Measurements from ENCODE around the gene SUN5. TPM values are rescaled to one million over a fixed set of nuclear protein-coding genes. Genes with fewer than 3 reads are reported as not detected.
"Not testable (repeated sequence)": the region's sequence is repeated elsewhere in the genome, so short reads cannot be mapped to it uniquely, and the experiment has no call there.

The SUN5 gene
- total RNA-seq, 1 donor, result not detected

- H3K4me3 ChIP-seq (ENCODE audit: insufficient read depth, low read length), result no peak overlapping the region
- no peaks in the 10 kb centered on the region for H3K9me3 ChIP-seq (ENCODE audit: low read depth, low read length)
- no peak for DNase-seq (ENCODE audit: insufficient read length, low spot score, missing footprints)
- H2AFZ ChIP-seq (ENCODE audit: low read length), result no peak overlapping the region
- H3K27ac ChIP-seq (ENCODE audit: low read depth, low read length), result no peak overlapping the region
- no peaks in the 10 kb centered on the region for H3K79me2 ChIP-seq (ENCODE audit: insufficient read depth, low read length)
- no peak for TF ChIP-seq CTCF (IDR thresholded peaks at IDR 0.05; ENCODE audit: extremely low read depth, low read depth, low read length)
- H3K36me3 ChIP-seq (ENCODE audit: insufficient read depth, low read length), result no peaks in the 10 kb centered on the region
- no peaks in the 10 kb centered on the region for H3K4me1 ChIP-seq (ENCODE audit: insufficient read depth, low read length)
- no peaks in the 10 kb centered on the region for H3K27me3 ChIP-seq (ENCODE audit: insufficient read depth, low read length)
- H3K4me2 ChIP-seq (ENCODE audit: insufficient read depth, low read length), result no peak overlapping the region
- H4K20me1 ChIP-seq (ENCODE audit: insufficient read depth, low read length), result no peaks in the 10 kb centered on the region
Observed at GRCh38 chr20:32975698-32976674, 28.2 kb downstream of the SUN5 start.

GRCh38 chr20:32975121-32975520, 29.1 kb downstream of the SUN5 start:
- not testable (repeated sequence) for H3K4me2 ChIP-seq (ENCODE audit: insufficient read depth, low read length); H3K4me1 ChIP-seq (ENCODE audit: insufficient read depth, low read length); H3K27me3 ChIP-seq (ENCODE audit: insufficient read depth, low read length); H3K27ac ChIP-seq (ENCODE audit: low read depth, low read length); H4K20me1 ChIP-seq (ENCODE audit: insufficient read depth, low read length); DNase-seq (ENCODE audit: insufficient read length, low spot score, missing footprints); H3K79me2 ChIP-seq (ENCODE audit: insufficient read depth, low read length); H3K4me3 ChIP-seq (ENCODE audit: insufficient read depth, low read length); H3K36me3 ChIP-seq (ENCODE audit: insufficient read depth, low read length); H2AFZ ChIP-seq (ENCODE audit: low read length); H3K9me3 ChIP-seq (ENCODE audit: low read depth, low read length)

- not testable (repeated sequence) for H3K4me1 ChIP-seq (ENCODE audit: insufficient read depth, low read length); H3K9me3 ChIP-seq (ENCODE audit: low read depth, low read length); H3K79me2 ChIP-seq (ENCODE audit: insufficient read depth, low read length); H3K4me3 ChIP-seq (ENCODE audit: insufficient read depth, low read length); H3K36me3 ChIP-seq (ENCODE audit: insufficient read depth, low read length); H3K27me3 ChIP-seq (ENCODE audit: insufficient read depth, low read length); H2AFZ ChIP-seq (ENCODE audit: low read length); H3K27ac ChIP-seq (ENCODE audit: low read depth, low read length); H3K4me2 ChIP-seq (ENCODE audit: insufficient read depth, low read length); DNase-seq (ENCODE audit: insufficient read length, low spot score, missing footprints); H4K20me1 ChIP-seq (ENCODE audit: insufficient read depth, low read length)
Observed at GRCh38 chr20:32974204-32975064, 29.8 kb downstream of the SUN5 start.

- Histone ChIP-seq H3K27ac (ENCODE audit: low read depth, low read length) (no peak overlapping the region), H3K4me1 (ENCODE audit: insufficient read depth, low read length) (peaks cover 5% of the 10 kb centered on the region), H3K27me3 (ENCODE audit: insufficient read depth, low read length) (no peaks in the 10 kb centered on the region), H3K79me2 (ENCODE audit: insufficient read depth, low read length) (no peaks in the 10 kb centered on the region), H3K4me3 (ENCODE audit: insufficient read depth, low read length) (no peak overlapping the region), H3K9me3 (ENCODE audit: low read depth, low read length) (no peaks in the 10 kb centered on the region), H3K36me3 (ENCODE audit: insufficient read depth, low read length) (no peaks in the 10 kb centered on the region), H2AFZ (ENCODE audit: low read length) (no peak overlapping the region), H4K20me1 (ENCODE audit: insufficient read depth, low read length) (no peaks in the 10 kb centered on the region), H3K4me2 (ENCODE audit: insufficient read depth, low read length) (no peak overlapping the region)
- no peak for TF ChIP-seq CTCF (IDR thresholded peaks at IDR 0.05; ENCODE audit: extremely low read depth, low read depth, low read length)
- no peak for DNase-seq (ENCODE audit: insufficient read length, low spot score, missing footprints)
Observed at GRCh38 chr20:32973077-32973717, 31.0 kb downstream of the SUN5 start.
